Measurements from ENCODE around the gene COL26A1. TPM values are rescaled to one million over a fixed set of nuclear protein-coding genes. Genes with fewer than 3 reads are reported as not detected.
"Not testable (repeated sequence)": the region's sequence is repeated elsewhere in the genome, so short reads cannot be mapped to it uniquely, and the experiment has no call there.

COL26A1 gene
- total RNA-seq, 2 experiments from 2014 or later = not detected

DNA sequence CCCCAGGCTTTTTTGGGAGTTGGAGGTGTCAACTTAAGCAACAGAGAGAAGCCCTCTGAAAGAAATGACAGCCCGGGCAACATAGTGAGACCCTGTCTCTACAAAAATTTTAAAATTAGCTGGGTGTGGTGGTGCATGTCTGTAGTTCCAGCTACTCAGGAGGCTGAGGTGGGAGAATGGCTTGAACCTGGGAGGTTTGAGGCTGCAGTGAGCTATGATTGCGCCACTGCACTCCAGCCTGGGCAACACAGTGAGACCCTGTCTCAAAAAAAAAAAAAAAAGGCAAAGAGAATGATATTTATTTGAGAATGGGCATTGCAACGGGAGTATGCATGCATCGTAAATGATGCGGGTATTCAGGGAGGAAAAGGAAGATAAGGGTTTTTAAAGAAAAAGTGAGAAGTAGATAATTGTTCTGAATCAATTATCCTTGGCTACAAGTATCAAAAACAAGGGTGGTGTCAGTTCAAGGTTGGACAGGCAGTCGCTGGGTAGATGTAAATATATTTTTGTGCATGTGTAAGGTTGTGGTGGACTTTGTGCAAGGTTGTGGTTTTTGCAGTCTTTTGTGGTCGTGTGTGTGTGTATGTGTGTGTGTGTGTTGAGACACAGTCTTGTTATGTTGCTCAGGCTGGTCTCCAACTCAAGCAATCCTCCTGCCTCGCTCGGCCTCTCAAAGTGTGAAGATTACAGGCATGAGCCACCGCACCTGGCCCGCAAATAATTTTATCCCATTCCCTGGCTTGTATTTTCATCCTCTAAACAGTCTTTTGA is 65.6 kb downstream of the COL26A1 start:
- POLR2A ChIA-PET = no interaction called here
- Histone ChIP-seq H2AFZ (ENCODE audit: low read length) (no peak overlapping the region), H3K4me2 (ENCODE audit: low read length) (no peak overlapping the region), H3K79me2 (ENCODE audit: insufficient read depth, low read depth, low read length) (no peaks in the 10 kb centered on the region), H3K36me3 (ENCODE audit: insufficient read depth, low read length) (no peaks in the 10 kb centered on the region), H3K9me2 (ENCODE audit: insufficient read depth, low read length) (no peaks in the 10 kb centered on the region), H4K20me1 (ENCODE audit: insufficient read depth, low read length) (no peaks in the 10 kb centered on the region), H3K9me3 (ENCODE audit: low read length) (no peaks in the 10 kb centered on the region), H3K27ac (ENCODE audit: low read depth, low read length, poor library complexity, severe bottlenecking) (no peak overlapping the region), H3K4me3 (ENCODE audit: low read depth, low read length, poor library complexity, severe bottlenecking) (no peak overlapping the region), H3K4me1 (ENCODE audit: insufficient read depth, low read length, poor library complexity, severe bottlenecking) (peaks cover 10% of the 10 kb centered on the region)
- no peak for TF ChIP-seq CTCF (conservative IDR thresholded peaks at IDR 0.05; ENCODE audit: low read length)
- TF ChIP-seq EZH2phosphoT487 (IDR thresholded peaks at IDR 0.05; ENCODE audit: borderline replicate concordance, low read depth, low read length) = no peak
- BruUV-seq (replicated peaks) = no TSS peak
- intact Hi-C loops (cut with micrococcal nuclease; ENCODE audit: unreplicated experiment) = no loop called here
- CTCF ChIA-PET (ENCODE audit: unreplicated experiment) = no interaction called here
- DNase-seq (ENCODE audit: low spot score) = no peak

GRCh38 chr7:101432316-101432715 is 69.6 kb downstream of the COL26A1 start:
- ChIA-PET CTCF (ENCODE audit: unreplicated experiment) (no interaction called here), POLR2A (interaction anchor here (0.6 to 0.7 kb wide), 2 partner anchors 99 to 137 kb away, joined by 3 read pairs; no protein-coding TSS in a partner anchor)
- DNase-seq (ENCODE audit: low spot score) = no peak
- Histone ChIP-seq H3K9me2 (ENCODE audit: insufficient read depth, low read length) (no peaks in the 10 kb centered on the region), H3K36me3 (ENCODE audit: insufficient read depth, low read length) (no peaks in the 10 kb centered on the region), H3K4me1 (ENCODE audit: insufficient read depth, low read length, poor library complexity, severe bottlenecking) (peaks cover 10% of the 10 kb centered on the region), H3K4me3 (ENCODE audit: low read depth, low read length, poor library complexity, severe bottlenecking) (no peak overlapping the region), H2AFZ (ENCODE audit: low read length) (no peak overlapping the region), H3K79me2 (ENCODE audit: insufficient read depth, low read depth, low read length) (no peaks in the 10 kb centered on the region), H3K4me2 (ENCODE audit: low read length) (no peak overlapping the region), H4K20me1 (ENCODE audit: insufficient read depth, low read length) (no peaks in the 10 kb centered on the region), H3K27ac (ENCODE audit: low read depth, low read length, poor library complexity, severe bottlenecking) (no peak overlapping the region), H3K9me3 (ENCODE audit: low read length) (no peaks in the 10 kb centered on the region)
- TF ChIP-seq EZH2phosphoT487 (IDR thresholded peaks at IDR 0.05; ENCODE audit: borderline replicate concordance, low read depth, low read length) (no peak), CTCF (conservative IDR thresholded peaks at IDR 0.05; ENCODE audit: low read length) (no peak)
- no TSS peak for BruUV-seq (replicated peaks)
- intact Hi-C loops (cut with micrococcal nuclease; ENCODE audit: unreplicated experiment) = no loop called here

DNA sequence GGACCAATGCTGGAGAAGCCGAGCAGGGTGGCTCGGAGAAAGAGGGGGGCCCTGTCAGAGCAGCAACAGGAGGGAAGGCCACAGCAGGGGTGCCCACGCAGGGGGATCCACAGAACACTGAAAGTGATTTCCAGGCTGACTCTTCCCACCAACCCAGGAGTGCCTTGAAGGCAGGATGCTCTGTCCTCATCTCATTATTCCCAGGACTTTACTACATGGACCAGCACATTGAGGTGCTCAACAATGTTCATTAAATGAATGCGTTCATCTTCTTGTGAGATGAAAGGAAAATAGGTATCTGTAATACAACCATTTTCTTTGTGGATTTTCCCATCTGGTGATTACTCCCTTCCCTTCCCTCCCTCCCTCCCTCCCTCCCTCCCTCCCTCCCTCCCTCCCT is 71.0 kb downstream of the COL26A1 start:
- Histone ChIP-seq H2AFZ (ENCODE audit: low read length) (no peak overlapping the region), H3K4me2 (ENCODE audit: low read length) (no peak overlapping the region), H3K9me3 (ENCODE audit: low read length) (no peaks in the 10 kb centered on the region), H3K27ac (ENCODE audit: low read depth, low read length, poor library complexity, severe bottlenecking) (no peak overlapping the region), H3K79me2 (ENCODE audit: insufficient read depth, low read depth, low read length) (no peaks in the 10 kb centered on the region), H3K36me3 (ENCODE audit: insufficient read depth, low read length) (no peaks in the 10 kb centered on the region), H3K4me1 (ENCODE audit: insufficient read depth, low read length, poor library complexity, severe bottlenecking) (peaks cover 6% of the 10 kb centered on the region), H3K4me3 (ENCODE audit: low read depth, low read length, poor library complexity, severe bottlenecking) (no peak overlapping the region), H3K9me2 (ENCODE audit: insufficient read depth, low read length) (no peaks in the 10 kb centered on the region), H4K20me1 (ENCODE audit: insufficient read depth, low read length) (no peaks in the 10 kb centered on the region)
- BruUV-seq (replicated peaks) = no TSS peak
- TF ChIP-seq EZH2phosphoT487 (IDR thresholded peaks at IDR 0.05; ENCODE audit: borderline replicate concordance, low read depth, low read length) = no peak
- no peak for TF ChIP-seq CTCF (conservative IDR thresholded peaks at IDR 0.05; ENCODE audit: low read length)
- no peak for DNase-seq (ENCODE audit: low spot score)
- CTCF ChIA-PET (ENCODE audit: unreplicated experiment) = no interaction called here
- intact Hi-C loops (cut with micrococcal nuclease; ENCODE audit: unreplicated experiment) = no loop called here
- POLR2A ChIA-PET = no interaction called here

DNA sequence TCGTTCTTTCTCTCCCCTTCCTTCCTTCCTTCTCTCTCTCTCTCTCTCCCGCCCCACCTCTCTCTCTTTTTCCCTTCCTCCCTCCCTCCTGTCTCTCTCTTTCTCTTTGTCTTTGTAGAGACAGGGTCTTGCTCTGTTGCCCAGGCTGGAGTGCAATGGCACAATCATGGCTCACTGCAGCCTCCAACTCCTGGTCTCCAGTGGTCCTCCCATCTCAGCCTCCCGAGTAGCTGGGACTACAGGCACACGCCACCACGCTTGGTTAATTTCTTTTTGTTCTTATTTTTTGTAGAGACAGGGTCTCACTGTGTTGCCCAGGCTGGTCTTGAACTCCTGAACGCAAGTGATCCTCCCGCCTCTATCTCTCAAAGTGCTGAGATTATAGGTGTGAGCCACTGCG is 71.5 kb downstream of the COL26A1 start:
- H2AFZ ChIP-seq (ENCODE audit: low read length); H3K4me1 ChIP-seq (ENCODE audit: insufficient read depth, low read length, poor library complexity, severe bottlenecking); H3K9me2 ChIP-seq (ENCODE audit: insufficient read depth, low read length); POLR2A ChIA-PET; intact Hi-C loops (cut with micrococcal nuclease; ENCODE audit: unreplicated experiment); H3K79me2 ChIP-seq (ENCODE audit: insufficient read depth, low read depth, low read length); DNase-seq (ENCODE audit: low spot score); H3K4me2 ChIP-seq (ENCODE audit: low read length); H3K27ac ChIP-seq (ENCODE audit: low read depth, low read length, poor library complexity, severe bottlenecking); H3K4me3 ChIP-seq (ENCODE audit: low read depth, low read length, poor library complexity, severe bottlenecking); BruUV-seq (replicated peaks); H3K36me3 ChIP-seq (ENCODE audit: insufficient read depth, low read length); CTCF ChIA-PET (ENCODE audit: unreplicated experiment); H3K9me3 ChIP-seq (ENCODE audit: low read length); H4K20me1 ChIP-seq (ENCODE audit: insufficient read depth, low read length): not testable (repeated sequence)

Data from OCI-LY7 (cell line).